Endothelial cell of umbilical vein (primary cell): ENCODE data around the gene AGXT. TPM values are rescaled to one million over a fixed set of nuclear protein-coding genes. Genes with fewer than 3 reads are reported as not detected.

Experiments used
- BruUV-seq: library from RNA; stranded (reverse); fragments of 400-500 nt; replicated peaks from 2 replicates; lab custom pipeline; 2021; lab: Mats Ljungman, UMichigan
- CTCF ChIA-PET: fragments of 300-600, 350-600 bp; sonication (Branson Sonifier 250); formaldehyde crosslinking; loops from one replicate; lab custom pipeline; 2021; ENCODE audit warnings: antibody characterized with exemption, inconsistent platforms; lab: Charles Lee
- POLR2A ChIA-PET: fragments of 300-600, 350-600 bp; sonication (Branson Sonifier 250); formaldehyde crosslinking; loops from one replicate; lab custom pipeline; 2021; ENCODE audit warnings: antibody characterized with exemption, inconsistent platforms; lab: Charles Lee
- DNase-seq: peaks from one replicate; pipeline ENCODE4 v3.0.0-alpha.2; 2011; ENCODE audit warnings: low read depth, low spot score
- FAIRE-seq: peaks from 2 replicates; lab custom pipeline; 2011; peaks lifted over from hg19 to GRCh38; lab: Jason Lieb, UNC
- H2AFZ ChIP-seq: 2 replicates; pipeline ENCODE4 v1.6.0; 2012; ENCODE audit warnings: low read depth, low read length, control low read depth, inconsistent platforms
- H3K27ac ChIP-seq: 2 replicates; pipeline ENCODE4 v1.5.1; 2011; ENCODE audit warnings: low read depth, mild to moderate bottlenecking, control low read depth, low read length, moderate library complexity; ENCODE audit not compliant: insufficient read depth
- H3K27me3 ChIP-seq, 2 experiments: 2 replicates each; pipeline versions ENCODE4 v1.6.0 to v1.6.1; 2011; ENCODE audit warnings: low read length in 2 of 2, mixed read lengths in 1 of 2; ENCODE audit not compliant: control insufficient read depth in 2 of 2, insufficient read depth in 2 of 2
- H3K36me3 ChIP-seq, 2 experiments: 2 replicates in 1 of 2; 3 replicates in 1 of 2; pipeline ENCODE4 v1.5.1; 2011; ENCODE audit warnings: low read length in 2 of 2, mild to moderate bottlenecking in 1 of 2, moderate library complexity in 1 of 2; ENCODE audit not compliant: control insufficient read depth in 2 of 2, insufficient read depth in 2 of 2; ENCODE audit errors: extremely low read depth in 1 of 2
- H3K4me1 ChIP-seq: 3 replicates; pipeline ENCODE4 v1.5.1; 2011; ENCODE audit warnings: mild to moderate bottlenecking, low read length; ENCODE audit not compliant: control insufficient read depth, insufficient read depth; ENCODE audit errors: extremely low read depth
- H3K4me2 ChIP-seq: 2 replicates; pipeline ENCODE4 v1.6.1; 2011; ENCODE audit warnings: low read length, control low read depth, mixed read lengths; ENCODE audit not compliant: insufficient read depth
- H3K4me3 ChIP-seq, 3 experiments: fragments of 200-600 bp in 1 of 3; sonication (generic), shearing (Covaris generic) in 1 of 3; replicated peaks in 1 of 3; 2 replicates each; pipeline ENCODE4 v1.5.1; 2011 to 2016; ENCODE audit warnings: control low read depth in 3 of 3, low read length in 3 of 3, mild to moderate bottlenecking in 2 of 3, inconsistent platforms in 1 of 3, low read depth in 1 of 3, moderate library complexity in 1 of 3; ENCODE audit not compliant: insufficient read depth in 1 of 3
- H3K79me2 ChIP-seq: 2 replicates; pipeline ENCODE4 v1.6.0; 2012; ENCODE audit warnings: low read length, inconsistent platforms; ENCODE audit not compliant: control insufficient read depth, insufficient read depth
- H3K9ac ChIP-seq: replicated peaks from 2 replicates; pipeline ENCODE3; 2011; ENCODE audit warnings: low read length, control low read depth; ENCODE audit not compliant: insufficient read depth; ENCODE audit errors: extremely low read depth
- H3K9me1 ChIP-seq: replicated peaks from 3 replicates; pipeline ENCODE4 v1.6.0; 2011; ENCODE audit warnings: mild to moderate bottlenecking, low read length; ENCODE audit not compliant: control insufficient read depth, insufficient read depth; ENCODE audit errors: extremely low read depth
- H3K9me3 ChIP-seq: replicated peaks from 2 replicates; pipeline ENCODE4 v1.5.1; 2012; ENCODE audit warnings: low read length, inconsistent platforms; ENCODE audit not compliant: control insufficient read depth, insufficient read depth
- H4K20me1 ChIP-seq: replicated peaks from 2 replicates; pipeline ENCODE3; 2011; ENCODE audit warnings: mild to moderate bottlenecking, low read length; ENCODE audit not compliant: control insufficient read depth, insufficient read depth; ENCODE audit errors: extremely low read depth
- CTCF ChIP-seq, 2 donors: IDR thresholded peaks; 1 replicate in 1 of 2; 2 replicates in 1 of 2; pipeline ENCODE4 v1.5.1; 2011; ENCODE audit warnings: low read length in 2 of 2, mild to moderate bottlenecking in 2 of 2, moderate library complexity in 2 of 2, control low read depth in 1 of 2, inconsistent platforms in 1 of 2, low read depth in 1 of 2; ENCODE audit not compliant: insufficient read depth in 1 of 2; ENCODE audit errors: extremely low read depth in 1 of 2
- EZH2 ChIP-seq: IDR thresholded peaks from 2 replicates; pipeline ENCODE4 v1.6.1; 2012; ENCODE audit warnings: borderline replicate concordance, low read depth, mild to moderate bottlenecking, moderate library complexity, low read length, inconsistent platforms; ENCODE audit not compliant: severe bottlenecking
- FOS ChIP-seq: IDR thresholded peaks from 2 replicates; pipeline ENCODE4 v1.6.1; 2011; ENCODE audit warnings: mild to moderate bottlenecking, low read length, moderate library complexity, borderline replicate concordance; ENCODE audit not compliant: insufficient read depth
- GATA2 ChIP-seq: IDR thresholded peaks from 2 replicates; pipeline ENCODE4 v1.7.0; 2011; ENCODE audit warnings: low read depth, mild to moderate bottlenecking, moderate library complexity, mixed read lengths, low read length; ENCODE audit not compliant: insufficient read length, insufficient read depth
- JUN ChIP-seq: IDR thresholded peaks from 2 replicates; pipeline ENCODE4 v1.6.1; 2011; ENCODE audit warnings: borderline replicate concordance, low read depth; ENCODE audit not compliant: insufficient read length, insufficient read depth
- MAX ChIP-seq: IDR thresholded peaks from 2 replicates; pipeline ENCODE4 v1.6.1; 2011; ENCODE audit not compliant: insufficient read depth, insufficient read length
- MYC ChIP-seq: IDR thresholded peaks from one replicate; pipeline ENCODE4 v1.6.1; 2011; ENCODE audit warnings: mild to moderate bottlenecking, low read depth, low read length
- POLR2A ChIP-seq: IDR thresholded peaks from 2 replicates; pipeline ENCODE4 v1.6.1; 2012; ENCODE audit warnings: low read depth, mild to moderate bottlenecking, control low read depth, low read length
- POLR2AphosphoS5 ChIP-seq: IDR thresholded peaks from 2 replicates; pipeline ENCODE4 v1.6.1; 2012; ENCODE audit warnings: low read depth, mild to moderate bottlenecking, control low read depth, low read length, moderate library complexity; ENCODE audit not compliant: insufficient read depth
- dilution Hi-C: fragments of 300-500 bp; cut with MboI; formaldehyde crosslinking; loops from one replicate; pipeline ENCODE4 v1.15.0; 2019; ENCODE audit warnings: low sequenced_read_pairs; ENCODE audit not compliant: extremely low pct_ligation_motif_present
- intact Hi-C: fragments of 100-400 bp; cut with micrococcal nuclease; formaldehyde crosslinking; loops from one replicate; pipeline ENCODE4 v1.10.0; 2022
- polyA plus RNA-seq, 4 experiments: library from polyadenylated mRNA; depleted of rRNA in 3 of 4; stranded (reverse) in 3 of 4; unstranded in 1 of 4; fragments of >200 nt; gene quantifications; 2 replicates each; pipeline versions ENCODE4 v1.2.1 to v1.2.3, GENCODE V29; 2011 to 2012; ENCODE audit warnings: missing spikeins in 1 of 4
- total RNA-seq: library from RNA; stranded (reverse); gene quantifications from 2 replicates; pipeline ENCODE4 v1.2.3, GENCODE V29; 2021

AGXT gene
- total and polyA plus RNA-seq, 2 donors (not counting 3 experiments of a cell fraction or from before 2014, with no cell fraction given) = not detected

- Histone ChIP-seq H3K36me3 (no peaks in the 10 kb centered on the region), H3K79me2 (no peaks in the 10 kb centered on the region), H3K4me2 (no peak overlapping the region), H4K20me1 (no peaks in the 10 kb centered on the region), H2AFZ (no peak overlapping the region), H3K4me1 (no peaks in the 10 kb centered on the region), H3K9ac (no peak overlapping the region), H3K4me3 (no peak overlapping the region), H3K27me3 (no peaks in the 10 kb centered on the region), H3K9me3 (no peaks in the 10 kb centered on the region), H3K9me1 (no peaks in the 10 kb centered on the region), H3K27ac (no peak overlapping the region)
- POLR2A ChIA-PET = interaction anchor here (0.6 kb wide), 1 partner anchor 364 kb away, joined by 3 read pairs; no protein-coding TSS in a partner anchor
- TF ChIP-seq FOS (no peak), POLR2A (no peak), POLR2AphosphoS5 (no peak), JUN (no peak), CTCF (IDR thresholded peaks at IDR 0.05; ENCODE audit: extremely low read depth in 1 of 2, insufficient read depth in 1 of 2, low read depth in 1 of 2, low read length in 2 of 2) (no peak), EZH2 (no peak), GATA2 (no peak), MYC (no peak), MAX (no peak)
- FAIRE-seq = no peak
- no peak for DNase-seq
- CTCF ChIA-PET = interaction anchor here (0.8 to 1.5 kb wide), 5 partner anchors 12 to 151 kb away, joined by 3 to 5 read pairs (median 3); no protein-coding TSS in a partner anchor
- BruUV-seq = no TSS peak
- intact Hi-C loops (no loop called here), dilution Hi-C loops (no loop called here)
Measured at GRCh38 chr2:240927390-240927781, 58.8 kb downstream of the AGXT start.
